Stomach (tissue), 9 donors: Measurements from ENCODE around the gene CDYL. TPM values are rescaled to one million over a fixed set of nuclear protein-coding genes. Genes with fewer than 3 reads are reported as not detected.

Experiments used
- DNase-seq, 2 donors: peaks; one replicate each; pipeline versions ENCODE4 v3.0.0 to v3.0.0-alpha.2; 2013 to 2019
- H3K27ac ChIP-seq, 5 donors: fragments of 200-600 bp in 4 of 5; sonication (generic) in 4 of 5; one replicate each; pipeline ENCODE4 v1.5.1; 2013 to 2019; ENCODE audit warnings: mild to moderate bottlenecking in 1 of 5, moderate library complexity in 1 of 5
- H3K27me3 ChIP-seq, 3 donors: fragments of 200-600 bp; sonication (generic); one replicate each; pipeline ENCODE4 v1.5.1; 2017 to 2019; ENCODE audit warnings: mixed run types in 1 of 3
- H3K36me3 ChIP-seq, 4 donors: fragments of 200-600 bp; sonication (generic); 1 replicate in 3 of 4; 2 replicates in 1 of 4; pipeline ENCODE4 v1.5.1; 2016 to 2019
- H3K4me1 ChIP-seq, 4 donors: fragments of 200-600 bp; sonication (generic); one replicate each; pipeline ENCODE4 v1.5.1; 2016 to 2019
- H3K4me3 ChIP-seq, 4 donors: fragments of 200-600 bp; sonication (generic) in 3 of 4; one replicate each; pipeline ENCODE4 v1.5.1; 2016 to 2019; ENCODE audit warnings: mild to moderate bottlenecking in 1 of 4
- H3K9me3 ChIP-seq, 4 donors: fragments of 200-600 bp; sonication (generic); one replicate each; pipeline ENCODE4 v1.5.1; 2016 to 2019
- EP300 ChIP-seq: sonication (generic); formaldehyde crosslinking; IDR thresholded peaks from one replicate; pipeline ENCODE4 v1.6.1; 2017; ENCODE audit warnings: antibody characterized with exemption
- POLR2A ChIP-seq, 4 donors: fragments of 450-650 bp; IDR thresholded peaks; one replicate each; pipeline ENCODE4 v1.6.1; 2016; ENCODE audit warnings: antibody characterized with exemption in 4 of 4, control low read depth in 2 of 4, mild to moderate bottlenecking in 1 of 4, moderate library complexity in 1 of 4
- POLR2AphosphoS5 ChIP-seq, 3 donors: sonication (generic); formaldehyde crosslinking; IDR thresholded peaks; one replicate each; pipeline ENCODE4 v1.6.1; 2016; ENCODE audit warnings: antibody characterized with exemption in 3 of 3
- WGBS, 5 donors: extraction: QIAGEN DNeasy Blood & Tissue Kit in 3 of 5; methylation state at CpG; one replicate each; pipeline versions ENCODE4 v1.1.5 to v1.1.7; 2013 to 2018; 5-methylcytosine and 5-hydroxymethylcytosine counted together
- intact Hi-C: fragments of 100-400 bp; cut with DNase I; formaldehyde crosslinking; loops from one replicate; pipeline ENCODE4 v1.15.1; 2023; ENCODE audit warnings: low total_unique reads
- polyA plus RNA-seq, 3 donors: library from polyadenylated mRNA; stranded (reverse); fragments of 200-250 nt; gene quantifications; one replicate each; pipeline ENCODE4 v1.2.3, GENCODE V29; 2013
- total RNA-seq, 5 donors: library from RNA; depleted of rRNA; stranded (reverse); fragments of >200 nt; gene quantifications; one replicate each; pipeline versions ENCODE4 v1.1.0 to v1.2.3, GENCODE V29; 2014 to 2016
- TF ChIP-seq, protein P1 (sequence below), 7 experiments: fragments of 450-650 bp in 4 of 7; fragments of 200-600 bp in 3 of 7; sonication (generic) in 3 of 7; IDR thresholded peaks; one replicate each; pipeline ENCODE4 v1.5.1; 2016 to 2019; ENCODE audit warnings: antibody characterized with exemption in 7 of 7, control low read depth in 2 of 7, mild to moderate bottlenecking in 1 of 7
- donor health status: healthy with polysubstance abuse.
- donor health status: Bipolar disorder and iron deficiency.
- donor health status: healthy.

Gene CDYL
- total and polyA plus RNA-seq, 8 donors, result 6.2 to 226 (median 18.4) TPM

DNA sequence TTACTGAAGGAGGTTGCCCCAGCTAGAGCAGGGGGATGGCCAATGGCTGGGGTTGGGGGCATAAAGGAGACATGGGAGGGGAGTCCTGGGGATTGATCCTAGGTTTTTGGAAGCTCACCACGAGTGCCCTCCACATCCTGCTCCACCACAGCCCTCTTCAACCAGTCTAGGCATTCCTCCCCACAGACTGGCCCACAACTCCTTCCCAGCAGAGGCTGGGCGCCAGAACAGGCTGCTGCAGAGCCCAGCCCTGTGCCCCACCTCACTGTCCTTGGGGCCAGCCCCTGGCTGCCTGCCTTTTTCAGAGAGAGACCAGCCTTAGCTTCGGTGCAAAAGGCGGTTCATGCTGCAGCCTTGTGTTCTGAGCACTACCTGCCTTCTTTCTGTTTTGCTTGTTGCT is 211.2 kb downstream of the CDYL start:
- DNase-seq, result no peak
- 67 to 91% (median 80%) methylated on average over 4 of the region's 4 CpGs for WGBS, 5 donors

DNA sequence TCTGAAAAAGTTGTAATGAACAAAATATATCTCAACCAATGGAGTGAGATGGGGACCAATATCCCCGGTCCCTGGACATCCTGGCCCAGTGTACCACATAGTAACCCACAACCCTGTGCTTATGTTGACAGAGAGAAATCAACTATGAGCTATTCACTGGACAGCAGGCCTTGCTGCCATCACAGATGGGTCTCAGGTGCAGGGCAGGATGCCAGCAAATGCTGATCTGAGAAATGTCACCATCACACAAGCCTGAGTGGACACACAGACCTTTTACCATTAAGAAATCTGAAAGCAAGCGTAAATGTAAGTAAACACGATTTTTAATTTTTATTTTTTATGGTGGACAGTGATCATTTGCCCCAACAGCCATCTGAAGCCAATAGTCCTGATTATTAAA is 218.5 kb downstream of the CDYL start:
- peak in 1 of 2 donors; percentile 25 for DNase-seq
- TF ChIP-seq, protein P1, sequence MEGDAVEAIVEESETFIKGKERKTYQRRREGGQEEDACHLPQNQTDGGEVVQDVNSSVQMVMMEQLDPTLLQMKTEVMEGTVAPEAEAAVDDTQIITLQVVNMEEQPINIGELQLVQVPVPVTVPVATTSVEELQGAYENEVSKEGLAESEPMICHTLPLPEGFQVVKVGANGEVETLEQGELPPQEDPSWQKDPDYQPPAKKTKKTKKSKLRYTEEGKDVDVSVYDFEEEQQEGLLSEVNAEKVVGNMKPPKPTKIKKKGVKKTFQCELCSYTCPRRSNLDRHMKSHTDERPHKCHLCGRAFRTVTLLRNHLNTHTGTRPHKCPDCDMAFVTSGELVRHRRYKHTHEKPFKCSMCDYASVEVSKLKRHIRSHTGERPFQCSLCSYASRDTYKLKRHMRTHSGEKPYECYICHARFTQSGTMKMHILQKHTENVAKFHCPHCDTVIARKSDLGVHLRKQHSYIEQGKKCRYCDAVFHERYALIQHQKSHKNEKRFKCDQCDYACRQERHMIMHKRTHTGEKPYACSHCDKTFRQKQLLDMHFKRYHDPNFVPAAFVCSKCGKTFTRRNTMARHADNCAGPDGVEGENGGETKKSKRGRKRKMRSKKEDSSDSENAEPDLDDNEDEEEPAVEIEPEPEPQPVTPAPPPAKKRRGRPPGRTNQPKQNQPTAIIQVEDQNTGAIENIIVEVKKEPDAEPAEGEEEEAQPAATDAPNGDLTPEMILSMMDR (IDR thresholded peaks at IDR 0.05), result no peak
- TF ChIP-seq POLR2AphosphoS5 (IDR thresholded peaks at IDR 0.05) (no peak), EP300 (no peak), POLR2A (IDR thresholded peaks at IDR 0.05) (no peak)
- 83 to 97% (median 93%) methylated on average over 3 of the region's 3 CpGs for WGBS, 5 donors
- H3K9me3 ChIP-seq, result no peaks in the 10 kb centered on the region
- no peaks in the 10 kb centered on the region for H3K27me3 ChIP-seq
- no peak overlapping the region for H3K27ac ChIP-seq
- peaks cover 0 to 55% (median 48%) of the 10 kb centered on the region in 4 donors for H3K36me3 ChIP-seq
- H3K4me1 ChIP-seq, result no peaks in the 10 kb centered on the region
- H3K4me3 ChIP-seq, result no peak overlapping the region
- intact Hi-C loops, result no loop called here

More for the DNA sequence above, 211.2 kb downstream of the CDYL start:
- intact Hi-C loops, result no loop called here
- Histone ChIP-seq H3K9me3 (peaks cover 0 to 5% (median 4%) of the 10 kb centered on the region in 4 donors), H3K4me3 (no peak overlapping the region), H3K27me3 (no peaks in the 10 kb centered on the region), H3K36me3 (no peaks in the 10 kb centered on the region), H3K4me1 (no peaks in the 10 kb centered on the region), H3K27ac (no peak overlapping the region)
- TF ChIP-seq POLR2A (IDR thresholded peaks at IDR 0.05), result no peak
- TF ChIP-seq EP300, result no peak
- TF ChIP-seq POLR2AphosphoS5 (IDR thresholded peaks at IDR 0.05), result no peak
- TF ChIP-seq, protein P1 (IDR thresholded peaks at IDR 0.05), result no peak

DNA sequence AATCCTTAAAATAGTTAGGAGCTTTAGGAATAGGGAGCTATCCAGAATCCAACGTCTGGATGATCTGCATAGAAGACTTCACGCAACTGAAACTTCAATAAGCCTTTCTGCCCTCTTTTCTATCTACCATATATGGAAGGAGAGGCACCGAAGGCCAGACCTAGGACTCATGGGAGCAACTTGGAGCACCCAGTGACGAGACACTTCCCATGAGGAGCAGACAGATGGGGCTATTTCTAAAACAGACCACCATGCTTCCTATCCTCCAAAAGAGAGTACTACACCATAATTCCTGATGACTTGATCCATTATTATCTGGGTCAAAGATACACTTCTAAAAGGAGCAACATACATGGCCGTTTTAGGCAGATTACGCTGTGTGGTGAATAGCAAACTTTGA is 221.7 kb downstream of the CDYL start:
- intact Hi-C loops, result no loop called here
- TF ChIP-seq POLR2A (IDR thresholded peaks at IDR 0.05) (no peak), EP300 (no peak), POLR2AphosphoS5 (IDR thresholded peaks at IDR 0.05) (no peak)
- TF ChIP-seq, protein P1 (IDR thresholded peaks at IDR 0.05), result no peak
- Histone ChIP-seq H3K9me3 (no peaks in the 10 kb centered on the region), H3K4me3 (no peak overlapping the region), H3K4me1 (peaks cover 0 to 4% (median 0%) of the 10 kb centered on the region in 4 donors), H3K36me3 (peaks cover 5 to 71% (median 66%) of the 10 kb centered on the region in 4 donors), H3K27me3 (no peaks in the 10 kb centered on the region), H3K27ac (no peak overlapping the region)
- no peak for DNase-seq
- WGBS, 5 donors, result 76 to 88% (median 78%) methylated on average over 6 of the region's 6 CpGs

DNA sequence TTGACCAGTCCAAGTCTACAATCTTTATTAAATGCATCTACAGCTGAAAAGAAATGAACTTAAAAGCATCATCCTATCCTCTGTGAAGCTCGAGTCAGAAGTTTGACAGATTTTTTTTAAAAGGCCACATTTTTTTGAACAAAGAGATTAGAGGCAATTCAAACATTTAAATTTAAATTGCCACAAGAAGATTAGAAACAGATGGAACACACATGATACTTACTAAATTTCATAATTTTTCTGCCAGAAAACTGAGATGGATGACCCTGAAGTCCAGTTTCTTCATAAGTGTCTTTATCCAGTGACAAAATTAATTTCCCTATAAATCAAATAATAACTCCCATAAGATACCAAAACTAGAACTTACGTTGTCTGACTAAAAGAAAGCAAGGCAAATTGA is 223.4 kb downstream of the CDYL start:
- Histone ChIP-seq H3K27ac (no peak overlapping the region), H3K36me3 (peaks cover 5 to 65% (median 62%) of the 10 kb centered on the region in 4 donors), H3K27me3 (no peaks in the 10 kb centered on the region), H3K4me3 (no peak overlapping the region), H3K9me3 (no peaks in the 10 kb centered on the region), H3K4me1 (peaks cover 0 to 9% (median 3%) of the 10 kb centered on the region in 4 donors)
- TF ChIP-seq POLR2AphosphoS5 (IDR thresholded peaks at IDR 0.05) (no peak), POLR2A (IDR thresholded peaks at IDR 0.05) (no peak)
- TF ChIP-seq, protein P1 (IDR thresholded peaks at IDR 0.05), result no peak
- peak in 1 of 2 donors; percentile 28 for DNase-seq
- intact Hi-C loops, result no loop called here
- WGBS, 5 donors, result 48 to 90% (median 59%) methylated on average over 2 of the region's 2 CpGs
